GM19351 (cell line): Measurements from ENCODE around the gene SRPX.

Source experiments
- ATAC-seq: cut with Tn5 transposase; IDR thresholded peaks from one replicate; pipeline ENCODE4 v1.9.1; 2021; ENCODE audit warnings: mild to moderate bottlenecking, moderate library complexity; ENCODE audit not compliant: unreplicated experiment

The SRPX gene

DNA sequence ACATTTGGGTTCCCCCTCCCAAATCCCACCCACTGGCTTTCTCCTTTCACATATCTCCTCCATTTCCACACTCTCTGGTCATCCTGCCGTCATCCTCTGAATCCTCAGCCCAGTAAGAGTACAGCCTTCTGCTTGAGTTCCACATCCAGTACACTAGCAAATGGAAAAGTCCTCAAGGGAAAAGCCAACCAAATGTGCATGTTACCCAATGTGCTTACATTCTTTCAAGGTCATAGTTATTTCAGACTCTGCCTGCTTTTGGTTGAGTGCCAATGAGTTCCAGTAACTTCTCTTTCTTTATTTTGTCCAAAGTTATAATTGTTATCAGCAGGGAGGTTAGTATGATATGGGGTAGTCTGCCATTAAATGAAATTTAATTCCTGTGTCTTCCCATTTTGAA is 78.1 kb downstream of the SRPX start:
- no peak for ATAC-seq

GRCh38 chrX:38138900-38139299 is 81.8 kb downstream of the SRPX start:
- ATAC-seq = no peak

- ATAC-seq = no peak
These were observed 82.3 kb downstream of the SRPX start for GRCh38 chrX:38138157-38138891.

GRCh38 chrX:38129366-38129765 is 91.3 kb downstream of the SRPX start:
- ATAC-seq = no peak

- ATAC-seq = no peak
These were observed 92.7 kb downstream of the SRPX start for GRCh38 chrX:38127961-38128360.

DNA sequence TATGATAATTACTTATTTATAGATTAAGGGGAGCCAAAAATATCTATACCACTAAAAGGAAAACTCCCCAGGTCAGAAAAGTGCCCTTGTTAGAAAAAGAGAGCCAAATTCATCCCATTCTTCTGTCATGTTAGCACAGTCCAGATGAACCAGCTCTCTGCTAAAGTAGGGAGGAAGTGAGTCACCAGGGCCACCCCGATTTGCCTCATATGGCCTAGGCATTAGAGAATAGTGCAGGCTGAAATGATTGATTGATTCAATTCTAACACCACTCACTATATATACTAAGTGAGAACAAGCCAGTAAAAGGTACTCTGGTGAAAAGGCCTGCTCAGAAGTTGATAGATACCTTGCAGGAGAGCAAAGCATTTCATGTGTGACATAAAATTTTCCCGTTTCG is 94.5 kb downstream of the SRPX start:
- no peak for ATAC-seq

DNA sequence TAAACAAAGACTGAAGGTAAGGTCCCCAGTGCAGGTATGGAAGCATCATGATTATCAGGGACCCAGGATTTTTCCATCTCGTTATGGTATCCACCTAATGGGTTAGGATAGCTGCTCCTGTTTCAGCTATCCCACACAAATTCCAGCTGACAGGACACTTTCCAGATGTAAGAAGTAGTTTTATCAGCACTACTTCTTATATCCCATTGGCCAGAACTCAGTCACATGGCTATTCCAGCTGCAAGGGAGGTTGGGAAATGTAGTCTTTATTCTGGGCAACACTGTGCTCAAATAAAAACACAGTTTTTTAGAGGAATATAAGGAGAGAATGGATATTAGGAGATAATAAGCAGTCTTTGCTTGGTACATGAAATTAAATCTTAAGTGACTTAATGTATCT is 96.7 kb downstream of the SRPX start:
- ATAC-seq = no peak

- ATAC-seq = no peak
These were observed 103.2 kb downstream of the SRPX start for GRCh38 chrX:38117485-38117884.

DNA sequence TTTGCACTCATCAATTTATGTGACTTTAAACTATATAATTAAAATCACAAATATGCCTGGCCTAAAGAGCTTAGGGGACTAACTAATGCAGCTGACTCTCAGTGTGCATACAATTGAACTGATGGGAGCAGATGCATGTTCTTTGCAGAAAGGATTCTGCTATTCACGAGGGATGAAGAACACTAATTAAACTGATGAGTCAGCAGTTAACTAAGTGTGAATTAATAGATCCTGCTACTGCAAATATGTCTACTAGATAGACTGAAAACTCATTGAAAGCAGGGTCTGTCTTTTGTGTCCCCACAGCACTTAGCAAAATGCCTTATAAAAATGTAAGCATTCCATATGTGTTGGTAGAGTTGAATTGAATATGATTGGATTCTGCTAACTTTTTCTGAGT is 104.0 kb downstream of the SRPX start:
- no peak for ATAC-seq

GRCh38 chrX:38112566-38112965 is 108.1 kb downstream of the SRPX start:
- no peak for ATAC-seq

DNA sequence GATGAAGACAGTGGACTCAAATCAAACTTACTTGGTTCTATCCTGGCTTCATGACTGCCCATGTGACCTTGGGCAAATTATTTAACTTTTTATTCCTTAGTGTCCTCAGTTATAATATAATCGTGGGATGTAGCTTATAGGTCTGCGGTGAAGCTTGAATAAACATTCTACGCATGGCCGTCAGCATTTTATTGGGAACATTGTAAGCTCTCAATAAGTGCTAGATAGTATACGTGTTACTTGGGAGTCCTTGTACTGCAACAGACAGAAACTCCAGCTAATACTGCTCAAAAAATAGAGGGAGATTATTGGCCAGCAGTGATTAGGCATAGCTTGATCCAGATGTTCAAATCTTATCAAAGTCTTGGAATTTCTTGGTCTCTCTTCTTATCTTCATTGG is 109.5 kb downstream of the SRPX start:
- ATAC-seq = no peak

- ATAC-seq = no peak
These were observed 110.4 kb downstream of the SRPX start for GRCh38 chrX:38110231-38110630.

DNA sequence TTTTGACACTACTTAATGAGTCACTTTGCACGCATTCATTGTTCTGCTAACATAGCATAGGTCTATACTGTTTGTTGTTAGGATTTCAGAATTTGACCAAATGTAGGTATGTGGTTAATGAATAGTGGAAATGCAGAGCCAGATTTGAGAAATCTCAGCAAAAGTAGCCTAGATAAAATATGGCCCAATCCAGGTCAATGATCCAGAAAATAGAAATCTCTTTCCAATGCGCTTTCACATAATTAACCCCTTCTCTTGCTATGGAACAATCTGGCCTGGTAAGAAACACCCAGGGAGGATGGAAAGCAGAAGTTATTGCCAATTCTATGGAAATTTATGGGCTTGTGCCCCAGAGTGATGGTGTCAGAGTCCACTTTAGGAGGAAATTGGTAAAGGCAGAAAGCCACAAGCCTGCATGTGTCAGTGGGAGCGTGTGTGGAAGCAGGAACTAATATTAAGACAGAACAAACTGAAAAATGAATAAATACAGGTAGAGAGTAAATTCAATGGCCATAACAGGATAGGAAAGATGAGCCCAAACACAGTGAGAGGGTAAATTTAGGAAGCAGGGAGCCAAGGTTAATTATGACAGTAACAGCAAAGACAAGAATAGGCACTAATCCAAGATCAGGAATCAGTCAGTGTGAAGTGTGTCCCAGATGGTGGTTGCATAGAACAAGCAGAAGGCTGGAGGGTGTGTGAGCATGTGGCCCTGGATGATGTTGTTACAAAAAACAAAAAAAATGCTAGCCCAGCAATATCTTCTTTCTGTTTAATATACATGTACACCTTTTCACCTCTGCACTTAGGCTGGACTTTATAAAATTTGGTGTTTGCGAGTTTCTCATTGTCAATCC is 111.4 kb downstream of the SRPX start:
- ATAC-seq = no peak

- no peak for ATAC-seq
These were observed 112.3 kb downstream of the SRPX start for GRCh38 chrX:38108364-38108763.

- ATAC-seq = no peak
These were observed 113.5 kb downstream of the SRPX start for GRCh38 chrX:38106991-38107655.

- ATAC-seq = no peak
These were observed 115.4 kb downstream of the SRPX start for GRCh38 chrX:38105216-38105725.

DNA sequence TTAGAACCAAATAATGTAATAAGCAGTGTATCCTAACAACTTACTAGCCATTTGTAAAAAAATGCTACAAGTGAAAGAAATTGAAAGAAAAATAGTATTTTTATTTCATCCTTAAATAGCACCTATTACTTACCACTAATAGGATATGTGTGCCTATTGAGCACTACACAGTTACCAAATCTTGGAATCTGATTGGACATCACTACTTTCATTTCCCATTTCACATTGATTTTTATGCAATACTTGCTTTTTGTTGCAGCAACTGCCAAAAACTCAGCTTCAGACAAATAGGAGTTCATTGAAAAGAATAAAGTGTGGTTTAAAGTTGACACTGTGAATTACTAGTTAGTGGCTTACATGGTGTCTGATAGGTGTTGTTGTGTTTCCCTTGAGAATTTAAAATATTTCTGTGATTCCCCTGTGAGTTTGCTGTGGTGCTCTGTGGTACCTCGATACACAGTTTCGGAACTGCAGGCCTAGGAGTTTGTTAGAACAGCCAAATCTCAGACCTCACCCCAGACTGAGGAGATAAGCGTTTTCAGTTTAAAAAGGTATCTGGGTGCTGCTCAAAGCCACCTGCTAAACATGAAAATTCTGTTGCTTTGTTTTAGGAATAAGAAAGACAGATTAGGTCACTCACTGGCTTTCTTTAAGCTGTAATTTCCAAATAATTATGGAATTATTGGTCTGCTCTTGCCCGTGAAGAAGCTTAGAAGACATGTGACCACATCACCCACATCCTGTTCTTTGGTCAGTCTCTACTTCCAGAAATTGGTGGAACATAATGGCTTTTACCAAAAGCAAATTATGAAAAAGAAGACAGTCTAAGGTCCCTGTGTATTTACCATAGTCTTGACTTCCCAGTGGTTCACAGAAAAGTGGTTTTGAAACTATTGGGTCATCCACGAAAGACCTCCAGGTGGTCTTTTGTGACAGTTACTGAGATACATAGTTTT is 116.5 kb downstream of the SRPX start:
- ATAC-seq = peak; percentile 60

DNA sequence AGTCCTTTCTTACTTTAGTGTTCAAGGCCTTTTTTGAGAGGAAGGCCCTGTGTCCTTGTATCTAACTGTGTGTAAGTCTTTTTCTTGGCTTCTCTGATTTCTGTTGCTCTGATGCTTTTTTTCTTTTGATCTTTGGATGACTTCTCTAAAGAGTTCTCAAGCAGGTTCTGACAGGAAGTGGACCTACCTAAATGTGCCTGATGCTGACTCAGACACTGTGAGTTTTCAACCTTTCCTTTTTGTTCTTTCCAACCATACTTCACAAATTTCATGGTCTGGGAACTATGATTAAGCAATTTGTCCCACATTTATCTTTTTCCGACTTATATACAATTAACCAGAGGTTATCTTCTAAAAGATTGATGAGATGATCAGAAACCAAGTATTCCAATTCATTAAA is 117.8 kb downstream of the SRPX start:
- no peak for ATAC-seq

- ATAC-seq = no peak
These were observed 118.4 kb downstream of the SRPX start for GRCh38 chrX:38102240-38102639.

DNA sequence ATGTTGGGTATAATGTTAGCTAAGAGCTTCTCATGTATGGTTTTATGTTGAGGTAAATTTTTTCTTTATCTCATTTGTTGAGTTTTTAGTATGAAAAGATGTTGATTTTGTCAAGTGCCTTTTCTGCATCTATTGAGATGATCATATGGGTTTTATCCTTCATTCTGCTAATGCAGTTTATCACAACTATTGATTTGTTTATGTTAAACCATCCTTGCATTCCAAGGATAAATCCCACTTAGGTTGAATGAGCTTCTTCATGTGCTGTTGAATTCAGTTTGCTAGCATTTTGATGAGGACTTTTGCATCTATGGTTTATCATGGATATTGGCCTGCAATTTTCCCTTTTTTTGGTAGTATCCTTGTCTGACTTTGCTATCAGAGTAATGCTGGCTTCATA is 121.0 kb downstream of the SRPX start:
- no peak for ATAC-seq
